Measurements from ENCODE around the gene DXO.
A peak's percentile ranks its signal among the peaks of the same experiment; 100 is the strongest.

The DXO gene

GRCh38 chr6:31971279-31971992, 502 bp downstream of the DXO start:
- DNase-seq (ENCODE audit: low read depth): no peak
- peak overlapping the region; percentile 93 for H3K4me3 ChIP-seq (ENCODE audit: low read length)
- TF ChIP-seq CTCF (IDR thresholded peaks at IDR 0.05; ENCODE audit: insufficient read depth, low read depth, low read length, missing control alignments): no peak

- no peak for DNase-seq (ENCODE audit: low read depth)
- H3K4me3 ChIP-seq (ENCODE audit: low read length): peak overlapping the region; percentile 93
- no peak for TF ChIP-seq CTCF (IDR thresholded peaks at IDR 0.05; ENCODE audit: insufficient read depth, low read depth, low read length, missing control alignments)
These were observed 1.2 kb downstream of the DXO start for GRCh38 chr6:31970604-31971271.

- DNase-seq (ENCODE audit: low read depth): no peak
- no peak for TF ChIP-seq CTCF (IDR thresholded peaks at IDR 0.05; ENCODE audit: insufficient read depth, low read depth, low read length, missing control alignments)
- no peak overlapping the region for H3K4me3 ChIP-seq (ENCODE audit: low read length)
These were observed 2.0 kb downstream of the DXO start for GRCh38 chr6:31969712-31970603.

- DNase-seq (ENCODE audit: low read depth): no peak
- no peak for TF ChIP-seq CTCF (IDR thresholded peaks at IDR 0.05; ENCODE audit: insufficient read depth, low read depth, low read length, missing control alignments)
- no peak overlapping the region for H3K4me3 ChIP-seq (ENCODE audit: low read length)
These were observed 2.9 kb downstream of the DXO start for GRCh38 chr6:31968791-31969711.

- no peak for DNase-seq (ENCODE audit: low read depth)
- no peak for TF ChIP-seq CTCF (IDR thresholded peaks at IDR 0.05; ENCODE audit: insufficient read depth, low read depth, low read length, missing control alignments)
- no peak overlapping the region for H3K4me3 ChIP-seq (ENCODE audit: low read length)
These were observed 3.6 kb downstream of the DXO start for GRCh38 chr6:31968326-31968725.

GRCh38 chr6:31967926-31968320, 4.0 kb downstream of the DXO start:
- H3K4me3 ChIP-seq (ENCODE audit: low read length): no peak overlapping the region
- TF ChIP-seq CTCF (IDR thresholded peaks at IDR 0.05; ENCODE audit: insufficient read depth, low read depth, low read length, missing control alignments): no peak
- no peak for DNase-seq (ENCODE audit: low read depth)

Measured in epithelial cell of esophagus (primary cell).